HG02588 (cell line): Measurements from ENCODE around the gene GRM8.
"Not testable (repeated sequence)": the region's sequence is repeated elsewhere in the genome, so short reads cannot be mapped to it uniquely, and the experiment has no call there.

Experiments
- ATAC-seq: cut with Tn5 transposase; IDR thresholded peaks from one replicate; pipeline ENCODE4 v1.9.1; 2021; ENCODE audit warnings: mild to moderate bottlenecking, moderate library complexity; ENCODE audit not compliant: unreplicated experiment

Gene GRM8

DNA sequence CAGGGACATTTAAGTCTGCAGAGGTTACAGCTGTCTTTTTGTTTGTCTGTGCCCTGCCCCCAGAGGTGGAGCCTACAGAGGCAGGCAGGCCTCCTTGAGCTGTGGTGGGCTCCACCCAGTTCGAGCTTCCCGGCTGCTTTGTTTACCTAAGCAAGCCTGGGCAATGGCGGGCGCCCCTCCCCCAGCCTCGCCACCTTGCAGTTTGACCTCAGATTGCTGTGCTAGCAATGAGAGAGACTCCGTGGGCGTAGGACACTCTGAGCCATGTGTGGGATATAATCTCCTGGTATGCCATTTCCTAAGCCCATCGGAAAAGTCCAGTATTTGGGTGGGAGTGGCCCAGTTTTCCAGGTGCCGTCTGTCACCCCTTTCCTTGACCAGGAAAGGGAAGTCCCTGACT lies 421.5 kb downstream of the GRM8 start:
- ATAC-seq, result not testable (repeated sequence)

DNA sequence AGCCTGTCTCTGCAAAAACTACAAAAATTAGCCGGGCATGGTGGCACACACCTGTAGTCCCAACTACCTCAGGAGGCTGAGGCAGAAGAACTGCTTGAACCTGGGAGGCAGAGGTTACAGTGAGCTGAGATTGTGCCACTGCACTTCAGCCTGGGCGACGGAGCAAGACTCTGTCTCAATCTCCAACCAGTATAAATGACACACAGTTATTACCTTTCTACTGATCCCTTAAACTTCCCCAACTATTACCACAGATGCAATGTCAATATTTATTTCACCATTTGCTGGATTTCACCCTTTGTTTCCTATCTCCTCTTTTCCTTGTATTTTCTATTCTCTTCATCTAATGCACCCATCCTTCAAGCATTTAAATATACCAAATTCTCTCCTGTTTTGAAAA lies 431.8 kb downstream of the GRM8 start:
- no peak for ATAC-seq

DNA sequence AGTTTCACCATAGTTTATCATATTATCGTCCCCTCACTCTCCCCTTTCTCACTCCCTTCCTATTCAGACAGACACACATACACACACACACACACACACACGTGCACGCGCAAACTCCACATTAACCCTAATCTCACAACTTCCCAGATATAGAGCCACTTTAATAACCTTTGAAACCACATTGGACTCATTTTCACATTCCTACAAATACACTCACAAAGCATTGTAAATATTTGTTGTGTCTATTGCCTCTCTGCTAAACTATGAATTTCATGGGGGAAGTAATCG lies 433.6 kb downstream of the GRM8 start:
- no peak for ATAC-seq

DNA sequence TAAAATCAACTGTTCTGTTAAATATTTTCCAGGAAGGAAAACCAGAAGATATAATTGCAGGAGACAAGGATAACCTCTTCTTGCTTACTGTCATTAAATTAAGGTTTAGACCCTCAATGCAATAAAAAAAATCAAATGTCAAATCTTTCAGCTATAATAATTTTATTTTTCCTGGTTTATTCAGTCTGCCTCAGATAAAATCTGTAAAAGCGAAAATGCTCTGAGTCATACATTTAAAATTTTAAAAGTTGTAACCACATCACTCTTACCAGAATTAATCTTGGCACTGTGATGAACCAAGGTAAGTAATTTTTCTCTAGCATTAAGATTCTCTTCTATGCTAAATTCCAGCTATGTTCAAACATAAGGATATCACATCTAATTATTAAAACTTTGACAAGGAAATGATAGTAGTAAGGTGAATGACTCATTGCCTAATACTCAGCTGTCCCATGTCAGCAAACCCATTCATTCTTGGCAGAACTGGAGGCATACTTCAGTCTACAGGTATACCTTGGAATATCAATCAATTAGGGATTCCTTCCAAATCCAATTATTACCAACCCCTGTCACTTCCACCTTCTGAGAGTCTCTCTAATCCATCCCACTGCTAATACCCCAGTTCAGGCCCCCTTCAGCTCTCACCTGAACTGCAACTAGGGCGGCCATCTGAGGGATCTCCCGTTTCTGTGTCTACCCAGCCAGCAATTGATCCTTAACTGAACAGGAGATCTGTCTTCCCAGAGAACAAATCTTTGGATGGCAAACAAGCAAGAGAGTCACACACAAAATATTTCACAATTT lies 434.1 kb downstream of the GRM8 start:
- ATAC-seq, result no peak

DNA sequence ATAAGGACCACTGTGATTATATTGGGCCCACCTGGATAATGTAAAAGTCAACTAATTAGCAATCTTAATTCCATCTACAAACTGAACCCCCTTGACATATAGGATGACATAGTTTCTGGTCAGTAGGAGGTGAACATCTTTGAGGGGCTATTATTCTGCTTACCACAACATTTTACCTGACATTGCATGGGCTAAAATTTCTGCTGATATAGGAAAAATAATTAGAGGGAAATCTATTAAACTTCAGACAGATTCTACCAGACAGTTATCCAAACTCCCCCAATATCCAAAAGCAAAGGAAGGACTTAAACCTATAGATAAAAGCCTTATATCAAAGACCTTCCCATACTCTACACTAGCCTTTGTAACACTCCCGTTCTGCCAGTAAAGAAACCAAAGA lies 443.6 kb downstream of the GRM8 start:
- ATAC-seq, result no peak

DNA sequence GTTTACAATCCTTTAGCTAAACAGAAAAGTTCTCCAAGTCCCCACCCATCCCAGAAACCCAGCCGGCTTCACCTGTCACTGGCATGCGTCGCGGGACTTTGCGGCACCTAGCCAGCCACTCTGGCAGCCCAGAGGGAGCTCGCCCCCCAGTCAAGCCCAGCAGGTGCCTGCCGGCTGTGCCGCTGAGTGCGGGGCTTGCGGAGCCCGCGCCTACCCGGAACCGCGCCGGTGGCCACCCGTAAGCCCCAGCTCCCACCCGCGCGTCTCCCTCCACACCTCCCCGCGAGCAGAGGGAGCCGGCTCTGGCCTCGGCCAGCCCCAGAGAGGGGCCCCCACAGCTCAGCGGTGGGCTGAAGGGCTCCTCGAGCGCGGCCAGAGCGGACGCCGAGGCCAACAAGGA lies 446.1 kb downstream of the GRM8 start:
- no peak for ATAC-seq

DNA sequence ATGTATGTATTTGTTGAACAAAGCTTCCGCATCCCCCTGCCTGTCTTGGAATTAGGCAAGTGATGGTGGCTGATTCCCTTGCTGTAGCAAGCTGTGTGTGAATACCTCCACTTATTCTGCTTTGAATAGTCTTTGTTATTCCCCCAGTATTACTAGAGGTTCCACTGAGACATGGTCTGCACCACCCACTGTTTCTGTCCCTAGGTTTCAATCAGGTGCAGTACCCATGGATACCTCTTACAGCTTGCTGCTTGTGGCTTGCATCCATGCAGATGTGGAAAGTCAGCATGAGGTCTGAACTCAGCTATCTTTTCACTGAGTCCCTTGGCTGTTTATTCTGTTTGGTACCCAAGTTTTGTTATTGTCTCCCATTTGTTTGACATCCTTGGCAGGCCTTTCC lies 447.4 kb downstream of the GRM8 start:
- no peak for ATAC-seq

DNA sequence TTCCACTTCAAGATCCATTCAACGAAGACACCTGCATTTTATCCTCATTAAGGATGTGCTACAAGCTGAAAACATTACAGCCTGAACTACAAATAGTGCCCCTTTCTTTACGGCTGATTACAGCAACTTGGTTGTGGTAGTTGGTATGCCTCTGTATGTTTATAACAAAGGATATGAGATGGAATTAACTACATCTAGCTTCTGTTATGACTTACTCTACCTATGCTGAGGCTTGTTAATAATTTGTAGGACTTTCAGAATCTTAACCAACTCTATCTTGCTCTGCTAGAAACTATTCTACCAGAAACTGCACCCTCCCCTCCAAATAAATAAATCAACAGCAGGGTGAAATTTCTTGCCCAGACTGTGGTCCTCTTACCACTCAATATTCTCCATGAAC lies 448.1 kb downstream of the GRM8 start:
- peak; percentile 49 for ATAC-seq

DNA sequence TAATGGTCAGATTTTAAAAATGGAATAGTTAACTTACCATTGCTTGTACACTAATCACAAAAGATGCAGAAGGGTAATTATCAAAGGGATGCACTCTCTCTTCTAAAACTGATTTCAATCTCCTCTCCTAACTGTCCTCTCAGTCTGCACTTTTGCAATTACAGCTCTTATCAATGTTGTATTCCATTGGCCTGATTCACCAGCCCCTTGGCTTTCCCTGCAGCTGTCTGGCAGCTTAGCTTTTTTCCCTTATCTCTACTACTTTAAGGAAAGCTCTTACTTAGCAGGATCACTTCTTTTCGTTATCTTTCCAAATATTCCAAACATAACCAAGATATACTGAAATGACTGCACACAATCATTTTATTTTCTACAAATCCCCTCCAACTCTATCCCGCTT lies 448.8 kb downstream of the GRM8 start:
- no peak for ATAC-seq

DNA sequence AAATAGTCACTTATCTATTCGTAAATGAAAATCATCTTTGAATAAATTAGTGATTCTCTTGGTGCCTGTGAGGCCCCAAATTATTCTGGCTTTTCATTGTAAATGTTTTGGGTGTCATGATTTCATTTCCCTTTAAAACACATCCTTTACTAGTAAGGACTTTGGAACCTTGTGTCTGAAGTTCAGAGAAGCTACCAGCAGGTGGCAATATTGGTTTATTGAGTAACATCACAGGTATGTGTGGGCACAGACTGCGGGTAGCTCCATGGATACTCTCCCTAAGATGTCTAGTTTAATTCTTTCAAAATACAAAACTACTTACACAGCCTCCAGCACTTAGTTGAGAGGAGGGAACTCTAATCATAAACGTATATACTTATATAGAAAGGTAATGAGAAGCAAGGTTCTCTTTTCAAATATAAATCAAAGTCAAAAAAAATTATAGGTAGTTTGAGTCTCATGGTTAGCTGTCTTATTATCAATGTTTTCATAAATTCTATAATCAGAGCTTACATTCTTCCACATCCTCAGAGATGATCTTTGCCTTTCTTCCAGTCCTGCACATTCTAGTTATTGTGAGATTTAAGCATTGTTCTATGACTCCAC lies 449.6 kb downstream of the GRM8 start:
- ATAC-seq, result peak; percentile 91

DNA sequence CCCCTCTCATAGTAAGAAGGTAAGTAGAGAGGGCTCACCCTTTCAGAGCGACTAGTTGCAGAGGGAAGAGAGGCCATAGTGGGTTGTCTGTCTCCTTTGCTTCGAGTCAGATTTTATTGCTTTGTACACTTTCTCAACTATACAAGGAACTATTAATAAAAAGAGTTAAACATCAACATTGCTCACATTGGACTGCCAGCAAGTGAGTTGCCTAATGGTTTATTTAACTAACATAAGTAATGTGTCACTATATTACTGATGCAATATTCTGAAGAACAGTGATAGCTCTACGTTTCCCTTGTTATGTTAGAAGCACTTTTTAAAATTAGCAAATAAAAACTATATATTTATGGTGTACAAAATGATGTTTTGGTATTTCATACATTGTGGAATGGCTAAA lies 451.0 kb downstream of the GRM8 start:
- no peak for ATAC-seq

DNA sequence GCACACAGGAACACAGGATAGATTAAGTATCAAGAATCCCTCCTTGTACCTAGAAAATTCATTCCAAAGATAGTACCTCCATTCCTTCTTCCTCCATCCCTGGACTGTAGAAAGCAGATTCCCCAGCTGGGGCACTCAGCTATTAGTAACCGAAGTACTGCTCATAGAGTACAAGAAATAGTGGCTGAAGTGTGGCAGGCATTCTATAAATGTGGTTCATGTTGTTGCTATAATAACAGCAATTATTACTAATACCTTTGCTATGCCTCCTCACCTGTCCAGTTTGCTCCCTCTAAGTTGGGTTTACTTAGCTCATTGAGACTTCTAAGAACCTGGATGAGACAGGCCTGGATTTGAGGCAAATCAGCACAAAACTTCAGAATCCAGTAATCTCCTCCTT lies 453.2 kb downstream of the GRM8 start:
- ATAC-seq, result no peak

DNA sequence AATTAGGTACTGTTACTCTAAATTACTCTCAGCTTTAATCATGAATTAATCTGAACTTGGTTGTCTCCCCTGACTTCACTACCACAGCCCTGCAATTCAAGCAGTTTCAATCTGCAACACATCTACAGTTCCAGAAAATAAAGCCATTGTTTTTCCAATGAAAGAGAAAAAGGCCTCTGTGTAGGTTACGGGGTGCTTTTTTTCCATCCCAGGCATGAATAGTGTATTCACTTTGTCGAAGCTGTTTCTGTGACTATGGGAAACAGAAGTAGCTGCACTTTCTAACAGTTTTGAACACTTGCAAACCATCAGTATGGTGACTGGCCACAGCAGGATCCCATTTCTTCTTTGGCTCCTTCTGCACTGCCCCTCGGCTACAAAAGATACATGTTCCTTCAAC lies 460.2 kb downstream of the GRM8 start:
- no peak for ATAC-seq

DNA sequence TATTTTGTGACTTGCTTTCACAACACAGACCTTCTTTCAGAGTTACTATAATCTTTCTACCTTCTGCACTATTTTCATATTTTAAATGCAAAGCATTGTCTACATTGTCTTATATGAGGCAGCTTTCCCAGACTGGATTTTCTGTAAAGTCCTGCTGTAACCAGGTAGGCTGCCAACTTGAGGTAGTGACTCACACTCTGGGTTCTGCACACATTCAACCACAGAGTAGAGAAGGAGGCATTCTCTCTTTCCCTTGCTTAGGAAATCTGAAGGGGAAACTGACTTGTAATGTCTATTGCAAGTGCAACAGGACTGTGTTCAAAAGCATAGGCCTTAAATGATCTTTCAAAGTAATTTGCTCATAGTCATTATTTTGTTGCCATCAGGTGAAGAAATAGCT lies 461.4 kb downstream of the GRM8 start:
- no peak for ATAC-seq

DNA sequence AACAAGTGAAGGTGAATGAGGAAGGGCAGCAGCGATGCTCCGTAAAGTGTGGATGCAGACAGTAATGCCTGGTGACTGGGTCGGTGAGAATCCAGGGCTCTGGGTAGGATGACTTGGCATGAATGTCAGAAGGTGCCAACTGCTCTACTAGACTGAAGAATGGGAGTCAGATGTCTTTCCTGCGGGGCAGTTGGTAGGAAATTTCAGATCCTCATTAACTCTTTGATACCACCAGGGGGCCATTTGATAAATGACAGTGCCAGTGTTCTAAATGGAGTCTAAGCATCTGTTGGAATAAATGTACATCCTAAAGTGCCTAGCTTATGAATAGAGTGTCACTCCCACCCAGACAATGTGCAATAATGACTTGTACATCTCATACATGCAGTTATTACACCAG lies 462.0 kb downstream of the GRM8 start:
- ATAC-seq, result no peak

DNA sequence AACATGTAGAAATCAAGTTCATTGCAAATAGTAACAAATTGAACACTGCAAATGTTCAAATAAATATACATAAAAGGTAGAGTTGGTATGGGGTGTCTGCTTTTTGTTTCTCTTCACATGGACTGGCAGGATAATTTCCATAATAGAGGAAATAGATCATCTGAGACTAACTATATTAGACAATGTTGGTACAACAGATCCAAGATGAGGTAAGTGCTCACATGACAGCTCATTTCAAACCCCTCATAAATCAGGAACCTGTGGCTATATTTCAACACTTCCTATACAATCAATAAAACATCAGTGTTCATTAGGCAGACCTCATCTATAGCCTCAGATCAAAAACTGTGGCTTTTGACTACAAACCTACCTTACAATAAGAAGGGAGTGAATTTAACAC lies 469.1 kb downstream of the GRM8 start:
- no peak for ATAC-seq

DNA sequence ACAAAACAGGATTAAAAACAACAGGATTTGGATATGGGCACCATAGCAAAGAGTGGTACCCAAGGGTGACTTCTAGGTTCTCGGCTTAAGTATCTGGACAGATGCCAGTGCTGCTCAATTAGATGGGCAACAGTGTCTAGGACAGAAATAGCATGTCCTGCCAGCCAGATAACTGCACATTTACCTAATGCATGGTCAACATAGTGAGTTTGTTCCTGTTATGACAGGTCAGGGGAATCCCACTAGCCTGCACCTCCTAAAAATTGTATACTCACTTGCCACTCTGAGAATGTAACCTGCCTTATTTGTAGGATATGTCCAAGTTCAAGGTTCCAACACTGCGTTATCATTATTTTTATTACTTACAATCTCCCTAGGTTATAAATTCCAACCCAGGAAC lies 471.7 kb downstream of the GRM8 start:
- peak; percentile 97 for ATAC-seq

DNA sequence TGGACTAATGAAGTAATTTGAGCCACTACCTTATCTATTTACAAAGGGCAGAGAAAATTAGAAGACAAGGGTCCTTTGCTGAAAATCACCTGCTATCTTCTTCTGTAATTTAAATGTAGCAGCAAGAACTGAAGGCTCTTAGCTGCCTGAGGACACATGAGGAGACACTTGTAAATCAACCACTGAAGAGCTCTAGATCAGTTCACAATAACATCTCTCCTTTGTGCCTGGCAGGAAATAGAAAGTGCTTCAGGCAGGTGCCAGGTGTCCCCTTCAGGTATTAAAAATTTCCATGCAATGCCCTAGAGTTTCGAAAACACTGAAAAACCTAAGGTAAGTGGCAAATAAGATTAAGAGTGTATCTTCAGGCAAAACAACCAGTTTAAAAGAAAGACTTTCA lies 474.6 kb downstream of the GRM8 start:
- ATAC-seq, result no peak

DNA sequence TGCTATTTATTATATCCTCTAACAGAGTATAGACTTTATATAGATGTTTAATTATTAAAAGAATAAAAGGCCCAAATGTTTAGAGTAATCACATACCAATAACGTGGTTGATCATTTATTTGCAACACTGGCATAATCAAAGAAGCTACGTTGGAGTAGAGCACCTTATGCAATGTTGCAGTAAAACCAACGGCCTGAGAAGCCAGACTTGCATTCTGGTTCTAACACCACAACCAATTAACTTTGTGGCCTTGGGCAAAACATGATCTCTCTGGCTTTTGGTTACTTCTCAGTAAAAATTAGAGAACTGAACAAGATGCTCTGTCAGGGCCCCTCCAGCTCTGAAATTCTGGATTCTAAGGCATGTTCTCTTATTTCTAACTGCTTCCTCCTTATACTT lies 476.2 kb downstream of the GRM8 start:
- ATAC-seq, result no peak

DNA sequence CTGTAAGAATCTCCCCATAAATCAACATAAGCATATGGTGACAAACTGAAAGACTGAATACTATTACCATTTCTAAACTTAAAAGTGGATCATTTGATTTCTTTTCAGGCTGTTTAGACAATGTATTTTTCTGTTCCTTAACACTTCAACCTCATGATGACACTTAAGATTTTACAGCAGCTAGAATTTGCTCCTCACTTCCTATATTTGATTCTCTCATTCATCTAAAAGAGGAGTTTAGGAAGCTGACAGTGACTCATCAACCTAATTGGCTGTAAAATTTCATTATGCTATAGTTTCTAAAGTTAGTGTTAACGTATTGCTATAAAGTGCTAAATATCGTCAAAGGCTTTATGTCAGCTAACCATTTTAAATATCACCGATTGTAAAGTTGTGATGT lies 478.7 kb downstream of the GRM8 start:
- ATAC-seq, result no peak

DNA sequence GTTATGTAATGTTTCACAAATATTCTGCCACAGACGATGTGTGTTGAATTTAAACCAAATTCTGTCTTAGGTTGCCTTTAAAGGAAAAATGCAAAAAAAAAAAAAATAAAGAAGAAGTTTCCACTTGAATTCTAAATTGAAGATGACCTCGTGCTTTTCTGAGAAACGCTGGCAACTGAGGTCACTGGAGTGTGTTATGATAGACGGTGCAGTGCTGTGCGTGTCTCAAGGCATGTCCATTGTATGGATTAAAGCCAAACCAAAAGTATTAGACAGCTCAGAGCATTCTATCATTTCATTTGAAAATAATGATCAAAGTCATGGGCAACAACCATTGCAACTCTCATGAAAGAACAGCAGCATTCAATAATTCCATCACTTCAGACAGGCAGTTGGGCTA lies 483.9 kb downstream of the GRM8 start:
- ATAC-seq, result no peak

DNA sequence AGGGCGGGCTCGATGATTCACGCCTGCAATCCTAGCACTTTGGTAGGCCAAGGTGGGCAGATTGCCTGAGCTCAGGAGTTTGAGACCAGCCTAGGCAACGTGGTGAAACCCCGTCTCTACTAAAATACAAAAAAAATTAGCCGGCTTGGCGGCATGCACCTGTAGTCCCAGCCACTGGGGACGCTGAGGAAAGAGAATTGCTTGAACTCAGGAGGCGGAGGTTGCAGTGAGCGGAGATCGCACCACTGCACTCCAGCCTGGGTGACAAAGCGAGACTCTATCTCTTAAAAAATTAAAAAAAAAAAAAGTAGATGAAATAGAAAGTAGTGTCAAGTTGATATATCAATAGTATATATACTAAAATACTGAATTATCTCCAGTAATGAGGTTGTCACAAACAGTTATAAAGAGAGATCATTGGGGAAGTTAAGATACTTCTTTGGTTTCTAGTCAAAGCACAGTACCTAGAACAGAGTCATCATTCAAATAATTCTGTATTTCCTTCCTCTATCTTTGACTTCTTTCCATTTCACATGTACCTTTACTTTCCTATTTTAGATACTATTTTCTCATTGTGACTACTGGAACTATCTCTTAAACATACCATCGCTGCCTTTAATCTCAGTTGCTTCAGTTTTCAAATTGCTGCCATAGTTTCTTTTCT lies 491.7 kb downstream of the GRM8 start:
- ATAC-seq, result no peak

DNA sequence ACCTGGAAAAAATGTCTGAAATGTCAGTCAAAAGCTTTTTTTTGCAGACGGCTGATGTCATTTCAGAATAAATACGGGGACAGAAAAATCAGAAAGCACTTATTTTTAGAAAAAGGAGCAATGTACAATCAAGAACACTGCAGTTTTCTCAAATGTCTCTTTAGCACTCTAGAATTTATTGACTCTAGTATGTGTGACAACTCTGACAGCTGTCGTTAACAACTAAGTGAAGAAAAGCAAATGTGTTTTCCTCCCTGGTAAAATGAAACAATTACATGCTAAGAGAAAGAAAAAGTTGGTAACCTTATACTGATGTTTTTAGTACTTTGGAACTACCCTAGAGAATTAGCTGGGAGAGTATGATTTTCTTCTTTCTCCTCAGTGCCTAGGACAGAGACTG lies 497.4 kb downstream of the GRM8 start:
- no peak for ATAC-seq
